Measurements from ENCODE around the gene ARL5A.
A peak's percentile ranks its signal among the peaks of the same experiment; 100 is the strongest.
"Not testable (repeated sequence)": the region's sequence is repeated elsewhere in the genome, so short reads cannot be mapped to it uniquely, and the experiment has no call there.

The ARL5A gene, protein sequence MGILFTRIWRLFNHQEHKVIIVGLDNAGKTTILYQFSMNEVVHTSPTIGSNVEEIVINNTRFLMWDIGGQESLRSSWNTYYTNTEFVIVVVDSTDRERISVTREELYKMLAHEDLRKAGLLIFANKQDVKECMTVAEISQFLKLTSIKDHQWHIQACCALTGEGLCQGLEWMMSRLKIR

GRCh38 chr2:151828143-151828889 lies at the start of gene ARL5A:
TSS of gene ARL5A (minus strand) at chr2:151828421. CDS start at chr2:151828176, 245 bp downstream.
- Histone ChIP-seq H3K4me1 (ENCODE audit: control insufficient read depth in 2 of 2, insufficient read depth in 2 of 2, low read length in 2 of 2) (peaks cover 7 to 16% of the 10 kb centered on the region in 2 donors), H3K9me3 (ENCODE audit: control insufficient read depth in 2 of 2, low read length in 2 of 2) (no peaks in the 10 kb centered on the region), H3K9ac (ENCODE audit: low read depth in 1 of 2, low read length in 2 of 2) (peak within 1 kb of the TSS; percentile 84 to 85), H3K4me3 (ENCODE audit: low read length in 2 of 2) (peak within 1 kb of the TSS; percentile 88 to 97), H3K27ac (ENCODE audit: low read depth in 2 of 2, low read length in 2 of 2) (peak within 1 kb of the TSS; percentile 76 to 79), H3K27me3 (ENCODE audit: control insufficient read depth in 2 of 2, insufficient read depth in 2 of 2, low read length in 2 of 2) (no peaks in the 10 kb centered on the region), H3K36me3 (ENCODE audit: control insufficient read depth in 2 of 2, insufficient read depth in 2 of 2, low read length in 2 of 2) (no peaks in the 10 kb centered on the region)

GRCh38 chr2:151875631-151876030 lies 47.4 kb upstream of the ARL5A start:
- H3K4me1 ChIP-seq (ENCODE audit: control insufficient read depth in 2 of 2, insufficient read depth in 2 of 2, low read length in 2 of 2); H3K36me3 ChIP-seq (ENCODE audit: control insufficient read depth in 2 of 2, insufficient read depth in 2 of 2, low read length in 2 of 2); H3K27me3 ChIP-seq (ENCODE audit: control insufficient read depth in 2 of 2, insufficient read depth in 2 of 2, low read length in 2 of 2); H3K9me3 ChIP-seq (ENCODE audit: control insufficient read depth in 2 of 2, low read length in 2 of 2); H3K27ac ChIP-seq (ENCODE audit: low read depth in 2 of 2, low read length in 2 of 2); H3K4me3 ChIP-seq (ENCODE audit: low read length in 2 of 2); H3K9ac ChIP-seq (ENCODE audit: low read depth in 1 of 2, low read length in 2 of 2): not testable (repeated sequence)

GRCh38 chr2:151872463-151872862 lies 44.2 kb upstream of the ARL5A start:
- Histone ChIP-seq H3K27ac (ENCODE audit: low read depth in 2 of 2, low read length in 2 of 2) (no peak overlapping the region), H3K9me3 (ENCODE audit: control insufficient read depth in 2 of 2, low read length in 2 of 2) (no peaks in the 10 kb centered on the region), H3K36me3 (ENCODE audit: control insufficient read depth in 2 of 2, insufficient read depth in 2 of 2, low read length in 2 of 2) (no peaks in the 10 kb centered on the region), H3K9ac (ENCODE audit: low read depth in 1 of 2, low read length in 2 of 2) (no peak overlapping the region), H3K27me3 (ENCODE audit: control insufficient read depth in 2 of 2, insufficient read depth in 2 of 2, low read length in 2 of 2) (no peaks in the 10 kb centered on the region), H3K4me1 (ENCODE audit: control insufficient read depth in 2 of 2, insufficient read depth in 2 of 2, low read length in 2 of 2) (no peaks in the 10 kb centered on the region), H3K4me3 (ENCODE audit: low read length in 2 of 2) (no peak overlapping the region)

GRCh38 chr2:151869291-151869690 lies 41.1 kb upstream of the ARL5A start:
- Histone ChIP-seq H3K4me3 (ENCODE audit: low read length in 2 of 2) (no peak overlapping the region), H3K9ac (ENCODE audit: low read depth in 1 of 2, low read length in 2 of 2) (no peak overlapping the region), H3K27me3 (ENCODE audit: control insufficient read depth in 2 of 2, insufficient read depth in 2 of 2, low read length in 2 of 2) (no peaks in the 10 kb centered on the region), H3K4me1 (ENCODE audit: control insufficient read depth in 2 of 2, insufficient read depth in 2 of 2, low read length in 2 of 2) (no peaks in the 10 kb centered on the region), H3K36me3 (ENCODE audit: control insufficient read depth in 2 of 2, insufficient read depth in 2 of 2, low read length in 2 of 2) (no peaks in the 10 kb centered on the region), H3K9me3 (ENCODE audit: control insufficient read depth in 2 of 2, low read length in 2 of 2) (no peaks in the 10 kb centered on the region), H3K27ac (ENCODE audit: low read depth in 2 of 2, low read length in 2 of 2) (no peak overlapping the region)

GRCh38 chr2:151862700-151863099 lies 34.5 kb upstream of the ARL5A start:
- no peak overlapping the region for H3K4me3 ChIP-seq (ENCODE audit: low read length in 2 of 2)
- no peaks in the 10 kb centered on the region for H3K27me3 ChIP-seq (ENCODE audit: control insufficient read depth in 2 of 2, insufficient read depth in 2 of 2, low read length in 2 of 2)
- no peak overlapping the region for H3K27ac ChIP-seq (ENCODE audit: low read depth in 2 of 2, low read length in 2 of 2)
- H3K9me3 ChIP-seq (ENCODE audit: control insufficient read depth in 2 of 2, low read length in 2 of 2), result no peaks in the 10 kb centered on the region
- H3K4me1 ChIP-seq (ENCODE audit: control insufficient read depth in 2 of 2, insufficient read depth in 2 of 2, low read length in 2 of 2), result no peaks in the 10 kb centered on the region
- no peaks in the 10 kb centered on the region for H3K36me3 ChIP-seq (ENCODE audit: control insufficient read depth in 2 of 2, insufficient read depth in 2 of 2, low read length in 2 of 2)
- no peak overlapping the region for H3K9ac ChIP-seq (ENCODE audit: low read depth in 1 of 2, low read length in 2 of 2)

DNA sequence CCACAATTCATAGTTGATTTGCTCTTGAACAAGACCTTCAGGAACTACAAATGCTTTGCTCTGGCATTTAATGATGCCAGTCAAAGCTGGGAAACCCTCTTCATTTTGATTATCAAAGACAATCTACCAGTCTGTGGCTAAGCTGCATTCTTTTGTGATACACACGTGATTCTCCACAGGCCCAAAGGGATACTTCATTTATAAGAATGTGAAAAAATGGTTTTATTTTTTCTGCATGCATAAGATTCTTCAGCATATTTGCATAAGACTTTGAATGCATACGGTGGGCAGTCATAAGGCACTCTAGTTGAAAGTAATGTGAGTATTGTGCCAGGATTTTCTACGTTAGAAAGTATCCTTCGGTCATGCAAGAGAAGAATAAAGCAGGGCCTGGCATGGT lies 33.0 kb upstream of the ARL5A start:
- H3K27ac ChIP-seq (ENCODE audit: low read depth in 2 of 2, low read length in 2 of 2), result no peak overlapping the region
- no peak overlapping the region for H3K9ac ChIP-seq (ENCODE audit: low read depth in 1 of 2, low read length in 2 of 2)
- no peaks in the 10 kb centered on the region for H3K4me1 ChIP-seq (ENCODE audit: control insufficient read depth in 2 of 2, insufficient read depth in 2 of 2, low read length in 2 of 2)
- no peaks in the 10 kb centered on the region for H3K27me3 ChIP-seq (ENCODE audit: control insufficient read depth in 2 of 2, insufficient read depth in 2 of 2, low read length in 2 of 2)
- no peaks in the 10 kb centered on the region for H3K36me3 ChIP-seq (ENCODE audit: control insufficient read depth in 2 of 2, insufficient read depth in 2 of 2, low read length in 2 of 2)
- H3K4me3 ChIP-seq (ENCODE audit: low read length in 2 of 2), result no peak overlapping the region
- no peaks in the 10 kb centered on the region for H3K9me3 ChIP-seq (ENCODE audit: control insufficient read depth in 2 of 2, low read length in 2 of 2)

DNA sequence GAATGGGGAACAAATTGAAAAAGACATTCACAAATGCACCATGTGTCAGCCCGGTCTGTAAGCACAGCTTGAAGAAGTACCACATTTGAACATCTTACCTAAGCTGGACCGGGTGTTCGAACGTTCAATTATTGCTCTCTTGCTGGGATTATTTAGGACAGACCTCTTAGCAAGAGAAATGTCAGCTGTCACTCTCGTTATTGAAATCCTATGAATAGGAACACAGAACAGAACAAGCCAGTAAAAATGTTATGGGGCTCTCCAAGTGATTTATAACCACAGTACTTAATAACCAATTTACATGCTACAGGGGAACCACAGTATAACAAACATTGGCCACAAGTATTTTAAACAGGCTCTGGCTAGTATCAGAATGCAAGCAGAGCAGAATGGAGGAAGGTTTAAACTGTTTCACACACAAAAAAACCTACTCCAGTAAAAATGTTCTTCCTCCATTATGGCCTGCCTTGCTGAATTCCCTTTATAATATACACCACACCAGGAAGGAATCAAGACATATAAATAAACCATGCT lies 32.5 kb upstream of the ARL5A start:
- H3K4me3 ChIP-seq (ENCODE audit: low read length in 2 of 2), result no peak overlapping the region

GRCh38 chr2:151860210-151860609 lies 32.0 kb upstream of the ARL5A start:
- no peak overlapping the region for H3K27ac ChIP-seq (ENCODE audit: low read depth in 2 of 2, low read length in 2 of 2)
- no peaks in the 10 kb centered on the region for H3K9me3 ChIP-seq (ENCODE audit: control insufficient read depth in 2 of 2, low read length in 2 of 2)
- no peaks in the 10 kb centered on the region for H3K4me1 ChIP-seq (ENCODE audit: control insufficient read depth in 2 of 2, insufficient read depth in 2 of 2, low read length in 2 of 2)
- no peaks in the 10 kb centered on the region for H3K36me3 ChIP-seq (ENCODE audit: control insufficient read depth in 2 of 2, insufficient read depth in 2 of 2, low read length in 2 of 2)
- H3K9ac ChIP-seq (ENCODE audit: low read depth in 1 of 2, low read length in 2 of 2), result no peak overlapping the region
- H3K27me3 ChIP-seq (ENCODE audit: control insufficient read depth in 2 of 2, insufficient read depth in 2 of 2, low read length in 2 of 2), result no peaks in the 10 kb centered on the region
- H3K4me3 ChIP-seq (ENCODE audit: low read length in 2 of 2), result no peak overlapping the region

More for the DNA sequence above, 32.5 kb upstream of the ARL5A start:
- H3K36me3 ChIP-seq (ENCODE audit: control insufficient read depth in 2 of 2, insufficient read depth in 2 of 2, low read length in 2 of 2), result no peaks in the 10 kb centered on the region
- H3K27me3 ChIP-seq (ENCODE audit: control insufficient read depth in 2 of 2, insufficient read depth in 2 of 2, low read length in 2 of 2), result no peaks in the 10 kb centered on the region
- no peak overlapping the region for H3K27ac ChIP-seq (ENCODE audit: low read depth in 2 of 2, low read length in 2 of 2)
- H3K9me3 ChIP-seq (ENCODE audit: control insufficient read depth in 2 of 2, low read length in 2 of 2), result no peaks in the 10 kb centered on the region
- H3K9ac ChIP-seq (ENCODE audit: low read depth in 1 of 2, low read length in 2 of 2), result no peak overlapping the region
- H3K4me1 ChIP-seq (ENCODE audit: control insufficient read depth in 2 of 2, insufficient read depth in 2 of 2, low read length in 2 of 2), result no peaks in the 10 kb centered on the region

- Histone ChIP-seq H3K4me3 (ENCODE audit: low read length in 2 of 2) (no peak overlapping the region), H3K9ac (ENCODE audit: low read depth in 1 of 2, low read length in 2 of 2) (no peak overlapping the region), H3K36me3 (ENCODE audit: control insufficient read depth in 2 of 2, insufficient read depth in 2 of 2, low read length in 2 of 2) (no peaks in the 10 kb centered on the region), H3K27me3 (ENCODE audit: control insufficient read depth in 2 of 2, insufficient read depth in 2 of 2, low read length in 2 of 2) (no peaks in the 10 kb centered on the region), H3K27ac (ENCODE audit: low read depth in 2 of 2, low read length in 2 of 2) (no peak overlapping the region), H3K9me3 (ENCODE audit: control insufficient read depth in 2 of 2, low read length in 2 of 2) (no peaks in the 10 kb centered on the region), H3K4me1 (ENCODE audit: control insufficient read depth in 2 of 2, insufficient read depth in 2 of 2, low read length in 2 of 2) (no peaks in the 10 kb centered on the region)
Measured at GRCh38 chr2:151857650-151858049, 29.4 kb upstream of the ARL5A start.

GRCh38 chr2:151855111-151855510 lies 26.9 kb upstream of the ARL5A start:
- Histone ChIP-seq H3K4me1 (ENCODE audit: control insufficient read depth in 2 of 2, insufficient read depth in 2 of 2, low read length in 2 of 2) (no peaks in the 10 kb centered on the region), H3K9me3 (ENCODE audit: control insufficient read depth in 2 of 2, low read length in 2 of 2) (no peaks in the 10 kb centered on the region), H3K27ac (ENCODE audit: low read depth in 2 of 2, low read length in 2 of 2) (no peak overlapping the region), H3K9ac (ENCODE audit: low read depth in 1 of 2, low read length in 2 of 2) (no peak overlapping the region), H3K36me3 (ENCODE audit: control insufficient read depth in 2 of 2, insufficient read depth in 2 of 2, low read length in 2 of 2) (no peaks in the 10 kb centered on the region), H3K4me3 (ENCODE audit: low read length in 2 of 2) (no peak overlapping the region), H3K27me3 (ENCODE audit: control insufficient read depth in 2 of 2, insufficient read depth in 2 of 2, low read length in 2 of 2) (no peaks in the 10 kb centered on the region)

All from mucosa of rectum (tissue), 2 donors.